ENCODE results near the gene ANTXRL. TPM values are rescaled to one million over a fixed set of nuclear protein-coding genes. Genes with fewer than 3 reads are reported as not detected.

The ANTXRL gene
- total RNA-seq, 2 experiments from 2014 or later, result 0.95 TPM; not detected in 1

DNA sequence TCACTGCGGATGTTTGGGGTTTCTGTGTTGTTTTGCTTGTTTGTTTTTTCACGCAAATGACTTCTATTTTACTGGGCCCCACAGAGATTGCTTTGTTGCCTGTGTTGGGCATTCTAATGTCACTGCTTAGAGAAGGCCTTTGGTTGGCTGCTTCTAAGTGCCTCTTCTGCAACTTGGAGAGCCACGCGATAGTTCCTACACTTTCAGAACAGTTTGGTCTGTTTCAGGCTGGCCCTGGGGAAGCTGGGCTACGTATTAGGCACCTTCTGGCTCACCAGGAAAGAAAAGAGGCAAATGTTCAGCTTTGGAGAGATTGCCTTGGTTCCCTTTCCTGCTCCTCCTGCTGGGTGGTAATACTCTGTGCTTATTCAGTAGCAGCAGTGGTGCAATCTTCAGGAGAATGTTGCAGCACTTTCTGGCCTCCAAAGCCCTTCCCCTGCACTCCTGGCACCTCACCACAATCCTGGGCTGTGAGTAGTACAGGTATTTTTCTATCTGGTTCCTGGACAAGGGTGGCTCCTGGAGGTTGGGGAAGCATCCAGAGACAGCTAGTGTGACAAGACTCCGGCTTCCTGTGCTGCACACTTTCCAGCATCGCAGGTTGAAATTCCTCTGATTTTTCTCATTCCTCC is 1.2 kb downstream of the ANTXRL start:
- Histone ChIP-seq H4K20me1 (ENCODE audit: insufficient read depth, low read length) (no peaks in the 10 kb centered on the region), H3K4me1 (ENCODE audit: insufficient read depth, low read length, poor library complexity, severe bottlenecking) (peaks cover 27% of the 10 kb centered on the region), H3K9me3 (ENCODE audit: low read length) (no peaks in the 10 kb centered on the region), H3K79me2 (ENCODE audit: insufficient read depth, low read depth, low read length) (no peaks in the 10 kb centered on the region), H2AFZ (ENCODE audit: low read length) (no peak overlapping the region), H3K4me3 (ENCODE audit: low read depth, low read length, poor library complexity, severe bottlenecking) (no peak overlapping the region), H3K9me2 (ENCODE audit: insufficient read depth, low read length) (no peaks in the 10 kb centered on the region), H3K27ac (ENCODE audit: low read depth, low read length, poor library complexity, severe bottlenecking) (no peak overlapping the region), H3K4me2 (ENCODE audit: low read length) (no peak overlapping the region), H3K36me3 (ENCODE audit: insufficient read depth, low read length) (no peaks in the 10 kb centered on the region)
- no TSS peak for BruUV-seq (replicated peaks)
- TF ChIP-seq, protein P1, sequence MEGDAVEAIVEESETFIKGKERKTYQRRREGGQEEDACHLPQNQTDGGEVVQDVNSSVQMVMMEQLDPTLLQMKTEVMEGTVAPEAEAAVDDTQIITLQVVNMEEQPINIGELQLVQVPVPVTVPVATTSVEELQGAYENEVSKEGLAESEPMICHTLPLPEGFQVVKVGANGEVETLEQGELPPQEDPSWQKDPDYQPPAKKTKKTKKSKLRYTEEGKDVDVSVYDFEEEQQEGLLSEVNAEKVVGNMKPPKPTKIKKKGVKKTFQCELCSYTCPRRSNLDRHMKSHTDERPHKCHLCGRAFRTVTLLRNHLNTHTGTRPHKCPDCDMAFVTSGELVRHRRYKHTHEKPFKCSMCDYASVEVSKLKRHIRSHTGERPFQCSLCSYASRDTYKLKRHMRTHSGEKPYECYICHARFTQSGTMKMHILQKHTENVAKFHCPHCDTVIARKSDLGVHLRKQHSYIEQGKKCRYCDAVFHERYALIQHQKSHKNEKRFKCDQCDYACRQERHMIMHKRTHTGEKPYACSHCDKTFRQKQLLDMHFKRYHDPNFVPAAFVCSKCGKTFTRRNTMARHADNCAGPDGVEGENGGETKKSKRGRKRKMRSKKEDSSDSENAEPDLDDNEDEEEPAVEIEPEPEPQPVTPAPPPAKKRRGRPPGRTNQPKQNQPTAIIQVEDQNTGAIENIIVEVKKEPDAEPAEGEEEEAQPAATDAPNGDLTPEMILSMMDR (conservative IDR thresholded peaks at IDR 0.05; ENCODE audit: low read length), result no peak
- no peak for TF ChIP-seq EZH2phosphoT487 (IDR thresholded peaks at IDR 0.05; ENCODE audit: borderline replicate concordance, low read depth, low read length)
- ChIA-PET POLR2A (interaction anchor here (2.5 kb wide), 1 partner anchor 9 kb away, joined by 9 read pairs; no protein-coding TSS in a partner anchor), CTCF (ENCODE audit: unreplicated experiment) (no interaction called here)
- intact Hi-C loops (cut with micrococcal nuclease; ENCODE audit: unreplicated experiment), result no loop called here
- DNase-seq (ENCODE audit: low spot score), result no peak

DNA sequence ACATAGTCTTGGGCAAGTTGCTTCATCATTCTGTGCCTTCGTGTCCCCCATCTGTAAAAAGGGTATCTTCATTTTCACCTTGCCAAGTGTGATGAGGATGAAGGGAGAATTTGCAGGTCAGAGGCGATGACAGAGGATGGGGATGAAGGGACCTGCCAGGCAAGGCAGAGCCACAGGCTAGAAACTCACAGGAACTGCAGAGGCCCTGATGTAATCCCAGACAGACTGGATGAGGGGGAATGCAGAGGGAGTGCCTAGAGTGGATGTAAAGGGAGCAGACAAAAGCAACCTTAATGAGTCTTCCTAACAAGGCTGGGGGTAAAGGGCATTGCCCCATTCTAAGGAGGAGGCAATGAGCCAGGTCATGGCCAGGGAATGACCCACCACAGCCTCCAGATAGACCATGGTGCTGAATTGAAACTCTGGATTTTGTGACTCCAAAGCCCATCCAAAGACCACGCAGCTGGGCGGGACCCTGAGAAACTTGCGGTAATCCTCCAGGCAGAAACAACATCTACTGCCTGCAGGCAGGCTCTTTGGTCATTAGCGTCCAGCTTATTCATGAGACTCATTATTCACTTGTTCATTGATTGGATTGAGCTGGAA is 1.9 kb downstream of the ANTXRL start:
- TF ChIP-seq, protein P1 (conservative IDR thresholded peaks at IDR 0.05; ENCODE audit: low read length), result no peak
- no peak for TF ChIP-seq EZH2phosphoT487 (IDR thresholded peaks at IDR 0.05; ENCODE audit: borderline replicate concordance, low read depth, low read length)

More for the DNA sequence above, 1.9 kb downstream of the ANTXRL start:
- no peaks in the 10 kb centered on the region for H3K36me3 ChIP-seq (ENCODE audit: insufficient read depth, low read length)
- DNase-seq (ENCODE audit: low spot score), result no peak
- ChIA-PET CTCF (ENCODE audit: unreplicated experiment) (no interaction called here), POLR2A (interaction anchor here (2.5 kb wide), 1 partner anchor 8 kb away, joined by 9 read pairs; no protein-coding TSS in a partner anchor)
- H3K27ac ChIP-seq (ENCODE audit: low read depth, low read length, poor library complexity, severe bottlenecking), result no peak overlapping the region
- H3K9me3 ChIP-seq (ENCODE audit: low read length), result no peaks in the 10 kb centered on the region
- H3K4me2 ChIP-seq (ENCODE audit: low read length), result no peak overlapping the region
- no peak overlapping the region for H3K4me3 ChIP-seq (ENCODE audit: low read depth, low read length, poor library complexity, severe bottlenecking)
- BruUV-seq (replicated peaks), result no TSS peak
- no peaks in the 10 kb centered on the region for H3K9me2 ChIP-seq (ENCODE audit: insufficient read depth, low read length)
- intact Hi-C loops (cut with micrococcal nuclease; ENCODE audit: unreplicated experiment), result no loop called here
- H3K4me1 ChIP-seq (ENCODE audit: insufficient read depth, low read length, poor library complexity, severe bottlenecking), result peaks cover 21% of the 10 kb centered on the region
- no peak overlapping the region for H2AFZ ChIP-seq (ENCODE audit: low read length)
- no peaks in the 10 kb centered on the region for H4K20me1 ChIP-seq (ENCODE audit: insufficient read depth, low read length)
- H3K79me2 ChIP-seq (ENCODE audit: insufficient read depth, low read depth, low read length), result no peaks in the 10 kb centered on the region
